ENCODE results near the gene CHST1. TPM values are rescaled to one million over a fixed set of nuclear protein-coding genes. Genes with fewer than 3 reads are reported as not detected.

Gene CHST1
- total RNA-seq, 1 experiment from 2014 or later: not detected

Small RNAs within 50 kb of the gene (small RNA-seq; reads per million reads assigned to genes)
- gene MIR7154: 0 reads per million in 2 experiments

Other genes starting within 250 kb of the CHST1 start
- gene SLC35C1, start 139.5 kb upstream of the CHST1 start, total RNA-seq (2014; rRNA removed; shearing (Covaris generic)): 2.2 and 2.5 TPM in 2 replicates
- 5.1 and 5.4 TPM in 2 replicates for gene CRY2, start 181.9 kb upstream of the CHST1 start, total RNA-seq (2014; rRNA removed; shearing (Covaris generic))
- 14.3 and 16.1 TPM in 2 replicates for gene MAPK8IP1, start 220.0 kb upstream of the CHST1 start, total RNA-seq (2014; rRNA removed; shearing (Covaris generic))
- 0.37 and 1.2 TPM in 2 replicates for gene FREY1, start 241.6 kb upstream of the CHST1 start, total RNA-seq (2014; rRNA removed; shearing (Covaris generic))